Measurements from ENCODE around the gene C20orf202.

Gene C20orf202

GRCh38 chr20:1189827-1190226 is 13.4 kb upstream of the C20orf202 start:
- FAIRE-seq (no peak), DNase-seq (ENCODE audit: insufficient read length, low spot score) (no peak)
- TF ChIP-seq POU2F2 (IDR thresholded peaks at IDR 0.05; ENCODE audit: low read depth, low read length) (no peak), PAX5 (IDR thresholded peaks at IDR 0.05; ENCODE audit: insufficient read depth, low read length, severe bottlenecking) (no peak), SPI1 (IDR thresholded peaks at IDR 0.05; ENCODE audit: low read depth, low read length) (no peak), POLR2AphosphoS5 (IDR thresholded peaks at IDR 0.05; ENCODE audit: low read depth, low read length) (no peak), TAF1 (IDR thresholded peaks at IDR 0.05; ENCODE audit: low read depth, low read length) (no peak), POLR2A (IDR thresholded peaks at IDR 0.05; ENCODE audit: low read depth, low read length) (no peak)

GRCh38 chr20:1190847-1191246 is 12.4 kb upstream of the C20orf202 start:
- FAIRE-seq (no peak), DNase-seq (ENCODE audit: insufficient read length, low spot score) (no peak)
- TF ChIP-seq TAF1 (IDR thresholded peaks at IDR 0.05; ENCODE audit: low read depth, low read length) (no peak), PAX5 (IDR thresholded peaks at IDR 0.05; ENCODE audit: insufficient read depth, low read length, severe bottlenecking) (no peak), SPI1 (IDR thresholded peaks at IDR 0.05; ENCODE audit: low read depth, low read length) (no peak), POLR2AphosphoS5 (IDR thresholded peaks at IDR 0.05; ENCODE audit: low read depth, low read length) (no peak), POLR2A (IDR thresholded peaks at IDR 0.05; ENCODE audit: low read depth, low read length) (no peak), POU2F2 (IDR thresholded peaks at IDR 0.05; ENCODE audit: low read depth, low read length) (no peak)

- DNase-seq (ENCODE audit: insufficient read length, low spot score) (no peak), FAIRE-seq (no peak)
- TF ChIP-seq POU2F2 (IDR thresholded peaks at IDR 0.05; ENCODE audit: low read depth, low read length) (no peak), POLR2AphosphoS5 (IDR thresholded peaks at IDR 0.05; ENCODE audit: low read depth, low read length) (no peak), POLR2A (IDR thresholded peaks at IDR 0.05; ENCODE audit: low read depth, low read length) (no peak), SPI1 (IDR thresholded peaks at IDR 0.05; ENCODE audit: low read depth, low read length) (no peak), TAF1 (IDR thresholded peaks at IDR 0.05; ENCODE audit: low read depth, low read length) (no peak), PAX5 (IDR thresholded peaks at IDR 0.05; ENCODE audit: insufficient read depth, low read length, severe bottlenecking) (no peak)
Measured at GRCh38 chr20:1191299-1191698, 12.0 kb upstream of the C20orf202 start.

- FAIRE-seq (no peak), DNase-seq (ENCODE audit: insufficient read length, low spot score) (no peak)
- no peak for TF ChIP-seq SPI1 (IDR thresholded peaks at IDR 0.05; ENCODE audit: low read depth, low read length)
- TF ChIP-seq POLR2AphosphoS5 (IDR thresholded peaks at IDR 0.05; ENCODE audit: low read depth, low read length): no peak
- no peak for TF ChIP-seq POU2F2 (IDR thresholded peaks at IDR 0.05; ENCODE audit: low read depth, low read length)
- TF ChIP-seq TAF1 (IDR thresholded peaks at IDR 0.05; ENCODE audit: low read depth, low read length): no peak
- no peak for TF ChIP-seq PAX5 (IDR thresholded peaks at IDR 0.05; ENCODE audit: insufficient read depth, low read length, severe bottlenecking)
- TF ChIP-seq POLR2A (IDR thresholded peaks at IDR 0.05; ENCODE audit: low read depth, low read length): no peak
Measured at GRCh38 chr20:1195226-1195625, 8.0 kb upstream of the C20orf202 start.

- DNase-seq (ENCODE audit: insufficient read length, low spot score): no peak
- no peak for FAIRE-seq
- TF ChIP-seq PAX5 (IDR thresholded peaks at IDR 0.05; ENCODE audit: insufficient read depth, low read length, severe bottlenecking): no peak
- no peak for TF ChIP-seq POLR2AphosphoS5 (IDR thresholded peaks at IDR 0.05; ENCODE audit: low read depth, low read length)
- TF ChIP-seq TAF1 (IDR thresholded peaks at IDR 0.05; ENCODE audit: low read depth, low read length): no peak
- no peak for TF ChIP-seq POU2F2 (IDR thresholded peaks at IDR 0.05; ENCODE audit: low read depth, low read length)
- no peak for TF ChIP-seq POLR2A (IDR thresholded peaks at IDR 0.05; ENCODE audit: low read depth, low read length)
- no peak for TF ChIP-seq SPI1 (IDR thresholded peaks at IDR 0.05; ENCODE audit: low read depth, low read length)
Measured at GRCh38 chr20:1196634-1197033, 6.6 kb upstream of the C20orf202 start.

- TF ChIP-seq POLR2AphosphoS5 (IDR thresholded peaks at IDR 0.05; ENCODE audit: low read depth, low read length) (no peak), TAF1 (IDR thresholded peaks at IDR 0.05; ENCODE audit: low read depth, low read length) (no peak), POLR2A (IDR thresholded peaks at IDR 0.05; ENCODE audit: low read depth, low read length) (no peak), PAX5 (IDR thresholded peaks at IDR 0.05; ENCODE audit: insufficient read depth, low read length, severe bottlenecking) (no peak), POU2F2 (IDR thresholded peaks at IDR 0.05; ENCODE audit: low read depth, low read length) (no peak), SPI1 (IDR thresholded peaks at IDR 0.05; ENCODE audit: low read depth, low read length) (no peak)
- DNase-seq (ENCODE audit: insufficient read length, low spot score) (no peak), FAIRE-seq (no peak)
Measured at GRCh38 chr20:1197801-1198200, 5.5 kb upstream of the C20orf202 start.

- FAIRE-seq (no peak), DNase-seq (ENCODE audit: insufficient read length, low spot score) (no peak)
- TF ChIP-seq POLR2A (IDR thresholded peaks at IDR 0.05; ENCODE audit: low read depth, low read length) (no peak), TAF1 (IDR thresholded peaks at IDR 0.05; ENCODE audit: low read depth, low read length) (no peak), PAX5 (IDR thresholded peaks at IDR 0.05; ENCODE audit: insufficient read depth, low read length, severe bottlenecking) (no peak), POLR2AphosphoS5 (IDR thresholded peaks at IDR 0.05; ENCODE audit: low read depth, low read length) (no peak), SPI1 (IDR thresholded peaks at IDR 0.05; ENCODE audit: low read depth, low read length) (no peak), POU2F2 (IDR thresholded peaks at IDR 0.05; ENCODE audit: low read depth, low read length) (no peak)
Measured at GRCh38 chr20:1198751-1199150, 4.5 kb upstream of the C20orf202 start.

GRCh38 chr20:1199212-1199873 is 3.9 kb upstream of the C20orf202 start:
- no peak for FAIRE-seq
- no peak for DNase-seq (ENCODE audit: insufficient read length, low spot score)
- TF ChIP-seq POLR2AphosphoS5 (IDR thresholded peaks at IDR 0.05; ENCODE audit: low read depth, low read length) (no peak), POLR2A (IDR thresholded peaks at IDR 0.05; ENCODE audit: low read depth, low read length) (no peak), PAX5 (IDR thresholded peaks at IDR 0.05; ENCODE audit: insufficient read depth, low read length, severe bottlenecking) (no peak), SPI1 (IDR thresholded peaks at IDR 0.05; ENCODE audit: low read depth, low read length) (no peak), POU2F2 (IDR thresholded peaks at IDR 0.05; ENCODE audit: low read depth, low read length) (no peak), TAF1 (IDR thresholded peaks at IDR 0.05; ENCODE audit: low read depth, low read length) (no peak)

- TF ChIP-seq PAX5 (IDR thresholded peaks at IDR 0.05; ENCODE audit: insufficient read depth, low read length, severe bottlenecking): no peak
- no peak for TF ChIP-seq TAF1 (IDR thresholded peaks at IDR 0.05; ENCODE audit: low read depth, low read length)
- no peak for TF ChIP-seq POU2F2 (IDR thresholded peaks at IDR 0.05; ENCODE audit: low read depth, low read length)
- TF ChIP-seq POLR2A (IDR thresholded peaks at IDR 0.05; ENCODE audit: low read depth, low read length): no peak
- no peak for TF ChIP-seq SPI1 (IDR thresholded peaks at IDR 0.05; ENCODE audit: low read depth, low read length)
- no peak for TF ChIP-seq POLR2AphosphoS5 (IDR thresholded peaks at IDR 0.05; ENCODE audit: low read depth, low read length)
- no peak for FAIRE-seq
- DNase-seq (ENCODE audit: insufficient read length, low spot score): no peak
Measured at GRCh38 chr20:1199964-1200363, 3.3 kb upstream of the C20orf202 start.
